Activated CD4-positive, alpha-beta T cell treated with anti-CD3 and anti-CD28 coated beads for 36 hours (primary cell): ENCODE data around the gene LIMS3. TPM values are rescaled to one million over a fixed set of nuclear protein-coding genes. Genes with fewer than 3 reads are reported as not detected.
"Not testable (repeated sequence)": the region's sequence is repeated elsewhere in the genome, so short reads cannot be mapped to it uniquely, and the experiment has no call there.

Experiments used
- ATAC-seq: fragments of 200-7000 bp; cut with Tn5 transposase; one replicate; pipeline ENCODE4 v1.10.0; 2021; ENCODE audit warnings: mild to moderate bottlenecking, moderate library complexity
- CTCF ChIA-PET: fragments of 350-600 bp; sonication (Branson Sonifier 250); formaldehyde crosslinking; loops from one replicate; lab custom pipeline; 2021; ENCODE audit warnings: antibody characterized with exemption; lab: Charles Lee
- POLR2A ChIA-PET: fragments of 350-600 bp; sonication (Branson Sonifier 250); formaldehyde crosslinking; loops from one replicate; lab custom pipeline; 2021; ENCODE audit warnings: antibody characterized with exemption, inconsistent platforms; lab: Charles Lee
- DNase-seq: peaks from one replicate; pipeline ENCODE4 v3.0.0-alpha.2; 2020
- H3K27ac Mint-ChIP-seq: one replicate; pipeline ENCODE4 v1.8.0; 2021; ENCODE audit warnings: mixed read lengths
- H3K27me3 Mint-ChIP-seq: one replicate; pipeline ENCODE4 v1.8.0; 2021; ENCODE audit warnings: mixed read lengths
- H3K36me3 Mint-ChIP-seq: one replicate; pipeline ENCODE4 v1.8.0; 2021; ENCODE audit warnings: low read depth, mixed read lengths
- H3K4me1 Mint-ChIP-seq: one replicate; pipeline ENCODE4 v1.8.0; 2021; ENCODE audit warnings: mixed read lengths
- H3K4me3 Mint-ChIP-seq: one replicate; pipeline ENCODE4 v1.8.0; 2021; ENCODE audit warnings: mild to moderate bottlenecking, moderate library complexity, mixed read lengths
- H3K9me3 Mint-ChIP-seq: one replicate; pipeline ENCODE4 v1.8.0; 2021; ENCODE audit warnings: low read depth, mixed read lengths
- intact Hi-C, 2 experiments: fragments of 100-400 bp; cut with DNase I in 1 of 2; cut with micrococcal nuclease in 1 of 2; formaldehyde crosslinking; loops; one replicate each; pipeline versions ENCODE4 v1.14.2 to v1.15.1; 2022 to 2024; cut with DNase I, micrococcal nuclease
- total RNA-seq, 2 experiments: library from RNA; stranded (reverse); gene quantifications; one replicate each; pipeline ENCODE4 v1.2.3, GENCODE V29; 2021

Gene LIMS3
- total RNA-seq, 2 experiments from 2014 or later, result 0.11 to 0.18 TPM

GRCh38 chr2:109936534-109936933, 38.0 kb downstream of the LIMS3 start:
- H3K9me3 Mint-ChIP-seq, H3K4me3 Mint-ChIP-seq, H3K36me3 Mint-ChIP-seq, H3K4me1 Mint-ChIP-seq, intact Hi-C loops, DNase-seq, POLR2A ChIA-PET, H3K27ac Mint-ChIP-seq, CTCF ChIA-PET, H3K27me3 Mint-ChIP-seq, ATAC-seq: not testable (repeated sequence)

GRCh38 chr2:109945362-109945761, 46.9 kb downstream of the LIMS3 start:
- H3K36me3 Mint-ChIP-seq, intact Hi-C loops, H3K27me3 Mint-ChIP-seq, H3K4me3 Mint-ChIP-seq, DNase-seq, ATAC-seq, H3K27ac Mint-ChIP-seq, H3K4me1 Mint-ChIP-seq, CTCF ChIA-PET, POLR2A ChIA-PET, H3K9me3 Mint-ChIP-seq: not testable (repeated sequence)

GRCh38 chr2:109947262-109947958, 48.9 kb downstream of the LIMS3 start:
- H3K27me3 Mint-ChIP-seq, H3K4me1 Mint-ChIP-seq, H3K27ac Mint-ChIP-seq, ATAC-seq, intact Hi-C loops, DNase-seq, H3K4me3 Mint-ChIP-seq, POLR2A ChIA-PET, CTCF ChIA-PET, H3K36me3 Mint-ChIP-seq, H3K9me3 Mint-ChIP-seq: not testable (repeated sequence)

- H3K4me1 Mint-ChIP-seq, H3K9me3 Mint-ChIP-seq, H3K27ac Mint-ChIP-seq, H3K36me3 Mint-ChIP-seq, intact Hi-C loops, H3K27me3 Mint-ChIP-seq, CTCF ChIA-PET, POLR2A ChIA-PET, ATAC-seq, H3K4me3 Mint-ChIP-seq, DNase-seq: not testable (repeated sequence)
These were observed 49.6 kb downstream of the LIMS3 start for GRCh38 chr2:109947959-109948520.

- not testable (repeated sequence) for H3K4me3 Mint-ChIP-seq, H3K27ac Mint-ChIP-seq, H3K9me3 Mint-ChIP-seq
These were observed 51.8 kb downstream of the LIMS3 start for GRCh38 chr2:109950146-109950843.

GRCh38 chr2:109963942-109964341, 65.5 kb downstream of the LIMS3 start:
- POLR2A ChIA-PET, H3K9me3 Mint-ChIP-seq, H3K4me1 Mint-ChIP-seq, H3K27me3 Mint-ChIP-seq, ATAC-seq, CTCF ChIA-PET, DNase-seq, H3K4me3 Mint-ChIP-seq, H3K36me3 Mint-ChIP-seq, intact Hi-C loops, H3K27ac Mint-ChIP-seq: not testable (repeated sequence)

More at GRCh38 chr2:109950146-109950843, 51.8 kb downstream of the LIMS3 start:
- DNase-seq, ATAC-seq, CTCF ChIA-PET, H3K27me3 Mint-ChIP-seq, POLR2A ChIA-PET, H3K4me1 Mint-ChIP-seq, intact Hi-C loops, H3K36me3 Mint-ChIP-seq: not testable (repeated sequence)

- DNase-seq, H3K4me1 Mint-ChIP-seq, POLR2A ChIA-PET, ATAC-seq, H3K36me3 Mint-ChIP-seq, H3K4me3 Mint-ChIP-seq, H3K27ac Mint-ChIP-seq, H3K27me3 Mint-ChIP-seq, H3K9me3 Mint-ChIP-seq, intact Hi-C loops, CTCF ChIA-PET: not testable (repeated sequence)
These were observed 67.0 kb downstream of the LIMS3 start for GRCh38 chr2:109965482-109965881.

- ATAC-seq, H3K9me3 Mint-ChIP-seq, DNase-seq, H3K4me3 Mint-ChIP-seq, H3K27me3 Mint-ChIP-seq, POLR2A ChIA-PET, H3K36me3 Mint-ChIP-seq, H3K27ac Mint-ChIP-seq, H3K4me1 Mint-ChIP-seq, intact Hi-C loops, CTCF ChIA-PET: not testable (repeated sequence)
These were observed 67.7 kb downstream of the LIMS3 start for GRCh38 chr2:109966107-109966736.

GRCh38 chr2:109966858-109967257, 68.4 kb downstream of the LIMS3 start:
- H3K4me3 Mint-ChIP-seq, ATAC-seq, POLR2A ChIA-PET, CTCF ChIA-PET, H3K9me3 Mint-ChIP-seq, intact Hi-C loops, H3K36me3 Mint-ChIP-seq, H3K27ac Mint-ChIP-seq, DNase-seq, H3K27me3 Mint-ChIP-seq, H3K4me1 Mint-ChIP-seq: not testable (repeated sequence)

GRCh38 chr2:109969864-109970263, 71.4 kb downstream of the LIMS3 start:
- DNase-seq, intact Hi-C loops, H3K4me1 Mint-ChIP-seq, H3K27ac Mint-ChIP-seq, POLR2A ChIA-PET, CTCF ChIA-PET, H3K4me3 Mint-ChIP-seq, H3K9me3 Mint-ChIP-seq, H3K36me3 Mint-ChIP-seq, H3K27me3 Mint-ChIP-seq: not testable (repeated sequence)
- peak; percentile 86 for ATAC-seq

- ATAC-seq, H3K4me3 Mint-ChIP-seq, POLR2A ChIA-PET, intact Hi-C loops, H3K4me1 Mint-ChIP-seq, H3K9me3 Mint-ChIP-seq, DNase-seq, H3K27me3 Mint-ChIP-seq, H3K36me3 Mint-ChIP-seq, H3K27ac Mint-ChIP-seq, CTCF ChIA-PET: not testable (repeated sequence)
These were observed 73.2 kb downstream of the LIMS3 start for GRCh38 chr2:109971710-109972109.
